Measurements from ENCODE around the gene KIF4B.

Gene KIF4B

DNA sequence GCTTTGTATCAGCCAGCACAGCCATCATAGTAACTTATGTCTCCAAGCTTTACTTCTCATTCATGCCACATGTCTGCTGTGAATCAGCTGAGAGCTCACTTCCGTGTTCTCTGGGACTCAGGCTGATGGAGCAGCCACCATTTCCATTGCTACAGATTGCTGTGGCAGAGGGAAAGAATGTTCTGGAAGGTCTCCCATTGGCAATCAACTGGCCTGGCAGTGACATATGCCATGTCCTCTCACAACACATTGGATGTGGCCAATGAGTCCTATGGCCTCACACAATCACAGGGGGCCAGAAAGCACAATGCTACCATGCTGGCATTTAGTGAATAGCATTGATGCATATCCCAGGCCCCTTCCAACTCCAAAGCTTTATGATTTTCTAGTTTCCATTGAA is 44.1 kb downstream of the KIF4B start:
- no peak for DNase-seq (ENCODE audit: low spot score)

- DNase-seq (ENCODE audit: low spot score): no peak
Observed at GRCh38 chr5:155064580-155064979, 51.0 kb downstream of the KIF4B start.

GRCh38 chr5:155066886-155067595 is 53.5 kb downstream of the KIF4B start:
- DNase-seq (ENCODE audit: low spot score): no peak
